NOMO-1 treated with dmso at 0.1 percent for 144 hours (cell line): Measurements from ENCODE around the gene RARA.

Source experiments
- DNase-seq: peaks from one replicate; lab custom pipeline; 2025; ENCODE audit not compliant: unreplicated experiment; lab: John Stamatoyannopoulos, UW

RARA gene

GRCh38 chr17:40327244-40327729 is 18.3 kb downstream of the RARA start:
- DNase-seq, result no peak

GRCh38 chr17:40327735-40328385 is 18.9 kb downstream of the RARA start:
- no peak for DNase-seq

- DNase-seq, result no peak
These were observed 19.4 kb downstream of the RARA start for GRCh38 chr17:40328386-40328766.

- peak; percentile 79 for DNase-seq
These were observed 21.1 kb downstream of the RARA start for GRCh38 chr17:40329839-40330794.

GRCh38 chr17:40330850-40331470 is 22.0 kb downstream of the RARA start:
- no peak for DNase-seq

GRCh38 chr17:40331743-40332641 is 23.0 kb downstream of the RARA start:
- DNase-seq, result no peak

GRCh38 chr17:40333781-40334448 is 24.9 kb downstream of the RARA start:
- peak; percentile 65 for DNase-seq

GRCh38 chr17:40335620-40336019 is 26.6 kb downstream of the RARA start:
- DNase-seq, result no peak

GRCh38 chr17:40337351-40337750 is 28.4 kb downstream of the RARA start:
- DNase-seq, result no peak

GRCh38 chr17:40338058-40338457 is 29.1 kb downstream of the RARA start:
- no peak for DNase-seq

GRCh38 chr17:40338941-40339649 is 30.1 kb downstream of the RARA start:
- DNase-seq, result no peak

GRCh38 chr17:40340327-40340726 is 31.3 kb downstream of the RARA start:
- DNase-seq, result no peak

GRCh38 chr17:40340880-40341807 is 32.2 kb downstream of the RARA start:
- peak; percentile 74 for DNase-seq

GRCh38 chr17:40341808-40342503 is 33.0 kb downstream of the RARA start:
- DNase-seq, result no peak

- no peak for DNase-seq
These were observed 33.7 kb downstream of the RARA start for GRCh38 chr17:40342504-40343218.

GRCh38 chr17:40343219-40344119 is 34.5 kb downstream of the RARA start:
- no peak for DNase-seq
